HepG2 (cell line): ENCODE measurements around the gene ATP8A2.

Source experiments
- EZH2 ChIP-seq: conservative IDR thresholded peaks from 2 replicates; pipeline ENCODE4 v1.6.1; 2012; ENCODE audit warnings: mild to moderate bottlenecking, low read depth, low read length, moderate library complexity
- SMC3 ChIP-seq: IDR thresholded peaks from 2 replicates; pipeline ENCODE4 v1.6.1; 2011; ENCODE audit warnings: low read length, improper control_type of control experiment
- SP140L ChIP-seq: sonication (generic); formaldehyde crosslinking; IDR thresholded peaks from 2 replicates; pipeline ENCODE4 v1.4.0; 2020; ENCODE audit warnings: missing genetic modification reagents, borderline replicate concordance
- TARDBP ChIP-seq: sonication (generic); formaldehyde crosslinking; IDR thresholded peaks from 2 replicates; pipeline ENCODE4 v1.8.0; 2022; ENCODE audit warnings: mild to moderate bottlenecking, missing genetic modification reagents
- ZNF572 ChIP-seq: sonication (generic); formaldehyde crosslinking; IDR thresholded peaks from 2 replicates; pipeline ENCODE4 v1.5.1; 2020; ENCODE audit warnings: mild to moderate bottlenecking, missing genetic modification reagents
- ZNF776 ChIP-seq: sonication (generic); formaldehyde crosslinking; IDR thresholded peaks from 2 replicates; pipeline ENCODE4 v1.4.0; 2020; ENCODE audit warnings: mild to moderate bottlenecking, missing genetic modification reagents
- ZSCAN20 ChIP-seq: sonication (generic); formaldehyde crosslinking; IDR thresholded peaks from 2 replicates; pipeline ENCODE4 v1.4.0; 2020; ENCODE audit warnings: missing genetic modification reagents, mild to moderate bottlenecking, borderline replicate concordance
- TF ChIP-seq, protein P1 (sequence below): sonication (generic); formaldehyde crosslinking; IDR thresholded peaks from 2 replicates; pipeline ENCODE4 v1.4.0; 2020; ENCODE audit warnings: low read depth, mild to moderate bottlenecking, missing genetic modification reagents
- TF ChIP-seq, protein P2 (sequence below): sonication (generic); formaldehyde crosslinking; IDR thresholded peaks from 2 replicates; pipeline ENCODE4 v1.5.0; 2020; ENCODE audit warnings: mild to moderate bottlenecking, missing genetic modification reagents, moderate library complexity
- TF ChIP-seq, protein P3 (sequence below): sonication (generic); formaldehyde crosslinking; IDR thresholded peaks from 2 replicates; pipeline ENCODE4 v1.5.1; 2020; ENCODE audit warnings: mild to moderate bottlenecking, missing genetic modification reagents, moderate library complexity

DNA sequence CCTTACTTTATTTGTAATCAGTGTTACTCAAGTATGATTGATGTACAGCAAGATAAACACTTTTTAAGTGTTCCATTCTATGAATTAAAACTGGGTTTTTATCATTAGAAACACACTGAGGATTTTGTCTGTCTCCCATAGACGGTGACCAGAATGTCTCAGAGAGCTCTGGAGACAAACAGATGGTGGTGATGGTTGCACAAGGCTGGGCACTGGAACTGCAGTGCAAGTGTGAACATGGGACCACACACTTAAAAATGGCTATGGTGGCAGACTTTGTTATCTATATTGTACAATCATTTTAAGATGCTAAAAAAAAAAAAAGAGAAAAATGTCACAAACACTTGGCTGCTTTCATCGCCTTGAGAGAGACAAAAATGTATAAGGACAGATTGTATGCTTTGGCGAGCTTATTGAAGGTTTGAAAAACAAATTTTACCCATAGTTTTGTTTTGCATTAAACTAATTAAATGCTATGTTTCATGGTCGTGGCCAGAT lies 407.1 kb downstream of the ATP8A2 start:
- TF ChIP-seq, protein P1, sequence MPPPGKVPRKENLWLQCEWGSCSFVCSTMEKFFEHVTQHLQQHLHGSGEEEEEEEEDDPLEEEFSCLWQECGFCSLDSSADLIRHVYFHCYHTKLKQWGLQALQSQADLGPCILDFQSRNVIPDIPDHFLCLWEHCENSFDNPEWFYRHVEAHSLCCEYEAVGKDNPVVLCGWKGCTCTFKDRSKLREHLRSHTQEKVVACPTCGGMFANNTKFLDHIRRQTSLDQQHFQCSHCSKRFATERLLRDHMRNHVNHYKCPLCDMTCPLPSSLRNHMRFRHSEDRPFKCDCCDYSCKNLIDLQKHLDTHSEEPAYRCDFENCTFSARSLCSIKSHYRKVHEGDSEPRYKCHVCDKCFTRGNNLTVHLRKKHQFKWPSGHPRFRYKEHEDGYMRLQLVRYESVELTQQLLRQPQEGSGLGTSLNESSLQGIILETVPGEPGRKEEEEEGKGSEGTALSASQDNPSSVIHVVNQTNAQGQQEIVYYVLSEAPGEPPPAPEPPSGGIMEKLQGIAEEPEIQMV = no peak
- no peak for TF ChIP-seq ZNF776 (CRISPR knock-in tag)
- no peak for TF ChIP-seq ZNF572 (CRISPR knock-in tag)
- TF ChIP-seq SP140L (CRISPR knock-in tag) = no peak
- TF ChIP-seq ZSCAN20 (CRISPR knock-in tag) = no peak
- no peak for TF ChIP-seq EZH2
- TF ChIP-seq, protein P2, sequence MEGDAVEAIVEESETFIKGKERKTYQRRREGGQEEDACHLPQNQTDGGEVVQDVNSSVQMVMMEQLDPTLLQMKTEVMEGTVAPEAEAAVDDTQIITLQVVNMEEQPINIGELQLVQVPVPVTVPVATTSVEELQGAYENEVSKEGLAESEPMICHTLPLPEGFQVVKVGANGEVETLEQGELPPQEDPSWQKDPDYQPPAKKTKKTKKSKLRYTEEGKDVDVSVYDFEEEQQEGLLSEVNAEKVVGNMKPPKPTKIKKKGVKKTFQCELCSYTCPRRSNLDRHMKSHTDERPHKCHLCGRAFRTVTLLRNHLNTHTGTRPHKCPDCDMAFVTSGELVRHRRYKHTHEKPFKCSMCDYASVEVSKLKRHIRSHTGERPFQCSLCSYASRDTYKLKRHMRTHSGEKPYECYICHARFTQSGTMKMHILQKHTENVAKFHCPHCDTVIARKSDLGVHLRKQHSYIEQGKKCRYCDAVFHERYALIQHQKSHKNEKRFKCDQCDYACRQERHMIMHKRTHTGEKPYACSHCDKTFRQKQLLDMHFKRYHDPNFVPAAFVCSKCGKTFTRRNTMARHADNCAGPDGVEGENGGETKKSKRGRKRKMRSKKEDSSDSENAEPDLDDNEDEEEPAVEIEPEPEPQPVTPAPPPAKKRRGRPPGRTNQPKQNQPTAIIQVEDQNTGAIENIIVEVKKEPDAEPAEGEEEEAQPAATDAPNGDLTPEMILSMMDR (CRISPR knock-in tag) = no peak
- no peak for TF ChIP-seq TARDBP (CRISPR knock-in tag)
- no peak for TF ChIP-seq SMC3
- TF ChIP-seq, protein P3, sequence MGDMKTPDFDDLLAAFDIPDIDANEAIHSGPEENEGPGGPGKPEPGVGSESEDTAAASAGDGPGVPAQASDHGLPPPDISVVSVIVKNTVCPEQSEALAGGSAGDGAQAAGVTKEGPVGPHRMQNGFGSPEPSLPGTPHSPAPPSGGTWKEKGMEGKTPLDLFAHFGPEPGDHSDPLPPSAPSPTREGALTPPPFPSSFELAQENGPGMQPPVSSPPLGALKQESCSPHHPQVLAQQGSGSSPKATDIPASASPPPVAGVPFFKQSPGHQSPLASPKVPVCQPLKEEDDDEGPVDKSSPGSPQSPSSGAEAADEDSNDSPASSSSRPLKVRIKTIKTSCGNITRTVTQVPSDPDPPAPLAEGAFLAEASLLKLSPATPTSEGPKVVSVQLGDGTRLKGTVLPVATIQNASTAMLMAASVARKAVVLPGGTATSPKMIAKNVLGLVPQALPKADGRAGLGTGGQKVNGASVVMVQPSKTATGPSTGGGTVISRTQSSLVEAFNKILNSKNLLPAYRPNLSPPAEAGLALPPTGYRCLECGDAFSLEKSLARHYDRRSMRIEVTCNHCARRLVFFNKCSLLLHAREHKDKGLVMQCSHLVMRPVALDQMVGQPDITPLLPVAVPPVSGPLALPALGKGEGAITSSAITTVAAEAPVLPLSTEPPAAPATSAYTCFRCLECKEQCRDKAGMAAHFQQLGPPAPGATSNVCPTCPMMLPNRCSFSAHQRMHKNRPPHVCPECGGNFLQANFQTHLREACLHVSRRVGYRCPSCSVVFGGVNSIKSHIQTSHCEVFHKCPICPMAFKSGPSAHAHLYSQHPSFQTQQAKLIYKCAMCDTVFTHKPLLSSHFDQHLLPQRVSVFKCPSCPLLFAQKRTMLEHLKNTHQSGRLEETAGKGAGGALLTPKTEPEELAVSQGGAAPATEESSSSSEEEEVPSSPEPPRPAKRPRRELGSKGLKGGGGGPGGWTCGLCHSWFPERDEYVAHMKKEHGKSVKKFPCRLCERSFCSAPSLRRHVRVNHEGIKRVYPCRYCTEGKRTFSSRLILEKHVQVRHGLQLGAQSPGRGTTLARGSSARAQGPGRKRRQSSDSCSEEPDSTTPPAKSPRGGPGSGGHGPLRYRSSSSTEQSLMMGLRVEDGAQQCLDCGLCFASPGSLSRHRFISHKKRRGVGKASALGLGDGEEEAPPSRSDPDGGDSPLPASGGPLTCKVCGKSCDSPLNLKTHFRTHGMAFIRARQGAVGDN (CRISPR knock-in tag) = no peak
